HG03066 (cell line): ENCODE measurements around the gene DSG4.

Experiments
- ATAC-seq: cut with Tn5 transposase; IDR thresholded peaks from one replicate; pipeline ENCODE4 v1.9.1; 2021; ENCODE audit warnings: low read depth; ENCODE audit not compliant: unreplicated experiment

DSG4 gene

GRCh38 chr18:31409276-31409675, 32.7 kb downstream of the DSG4 start:
- ATAC-seq = no peak

GRCh38 chr18:31410716-31411483, 34.3 kb downstream of the DSG4 start:
- ATAC-seq = no peak

GRCh38 chr18:31413137-31413536, 36.6 kb downstream of the DSG4 start:
- no peak for ATAC-seq

DNA sequence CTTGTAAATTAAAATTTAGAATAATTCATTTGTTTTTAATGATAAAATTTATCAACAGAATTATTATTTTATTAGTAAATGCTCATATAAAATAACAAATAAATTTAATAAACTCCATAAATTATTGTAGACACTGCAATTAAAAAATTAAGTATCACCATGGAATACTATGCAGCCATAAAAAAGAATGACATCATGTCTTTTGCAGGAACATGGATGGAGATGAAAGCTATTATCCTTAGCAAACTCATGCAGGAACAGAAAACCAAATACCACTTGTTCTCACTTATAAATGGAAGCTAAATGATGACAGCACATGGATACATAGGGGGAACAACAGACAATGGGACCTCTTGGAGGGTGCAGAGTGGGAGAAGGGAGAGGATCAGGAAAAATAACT, 41.3 kb downstream of the DSG4 start:
- ATAC-seq = no peak

- ATAC-seq = no peak
Measured at GRCh38 chr18:31419457-31419932, 42.9 kb downstream of the DSG4 start.

GRCh38 chr18:31420032-31420431, 43.5 kb downstream of the DSG4 start:
- ATAC-seq = no peak

- no peak for ATAC-seq
Measured at GRCh38 chr18:31420524-31420923, 43.9 kb downstream of the DSG4 start.

GRCh38 chr18:31424383-31424988, 47.9 kb downstream of the DSG4 start:
- peak; percentile 83 for ATAC-seq

DNA sequence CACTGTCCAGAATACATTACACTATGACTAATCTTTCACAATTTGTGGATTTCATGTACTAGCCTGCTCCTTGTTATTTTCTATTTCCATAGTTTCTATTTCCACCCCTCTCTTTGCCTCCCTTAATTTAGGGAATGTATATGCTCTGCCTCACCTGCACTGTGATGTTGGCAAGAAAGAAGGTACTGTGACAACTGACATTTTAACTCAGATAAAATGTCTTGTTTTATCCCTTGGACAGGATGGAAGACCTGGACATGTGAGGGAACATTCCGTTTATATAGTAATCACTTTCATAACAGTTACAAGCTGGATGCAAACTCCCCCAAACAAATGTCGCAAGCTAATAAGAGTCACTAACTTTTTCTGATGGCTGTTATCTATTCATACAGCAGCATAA, 49.4 kb downstream of the DSG4 start:
- ATAC-seq = no peak

- no peak for ATAC-seq
Measured at GRCh38 chr18:31426871-31427406, 50.4 kb downstream of the DSG4 start.

- no peak for ATAC-seq
Measured at GRCh38 chr18:31428211-31428610, 51.6 kb downstream of the DSG4 start.

DNA sequence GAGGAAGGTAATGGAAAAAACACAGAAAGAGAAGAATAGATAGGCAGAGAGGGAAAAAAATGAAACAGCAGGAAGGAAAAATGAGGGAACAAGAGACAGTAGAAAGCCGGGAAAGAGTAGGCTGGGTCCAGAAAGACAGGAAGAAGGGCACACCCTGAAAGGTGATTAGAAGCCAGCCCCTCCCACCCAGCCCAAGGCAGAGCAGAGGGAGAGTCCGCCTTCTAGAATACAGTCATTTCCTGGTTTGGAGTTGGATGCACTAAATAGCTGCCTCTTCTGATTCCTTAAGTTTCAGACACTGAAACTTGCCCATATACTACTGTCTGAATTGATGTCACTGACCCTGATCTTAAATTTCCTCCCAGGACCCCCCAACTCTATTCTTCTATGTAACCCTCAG, 53.0 kb downstream of the DSG4 start:
- no peak for ATAC-seq

DNA sequence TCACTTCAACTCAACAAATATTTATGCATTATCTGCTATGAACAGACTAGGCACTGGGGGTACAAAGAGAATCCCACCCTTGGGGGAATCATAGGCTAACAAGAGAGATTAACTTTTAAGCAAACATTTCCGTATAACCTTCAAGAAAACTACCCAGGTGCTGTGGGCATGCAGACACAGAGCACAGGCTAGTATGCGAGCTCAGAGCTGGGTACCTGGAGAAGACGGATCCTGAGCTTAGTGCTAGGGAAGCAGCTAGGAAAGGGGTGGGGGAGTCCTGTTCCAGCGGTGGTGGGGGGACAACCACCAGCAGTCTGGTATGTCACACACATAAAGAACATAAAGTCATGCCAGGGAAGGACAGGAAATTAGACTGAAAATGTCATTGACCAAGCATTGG, 53.5 kb downstream of the DSG4 start:
- ATAC-seq = no peak

DNA sequence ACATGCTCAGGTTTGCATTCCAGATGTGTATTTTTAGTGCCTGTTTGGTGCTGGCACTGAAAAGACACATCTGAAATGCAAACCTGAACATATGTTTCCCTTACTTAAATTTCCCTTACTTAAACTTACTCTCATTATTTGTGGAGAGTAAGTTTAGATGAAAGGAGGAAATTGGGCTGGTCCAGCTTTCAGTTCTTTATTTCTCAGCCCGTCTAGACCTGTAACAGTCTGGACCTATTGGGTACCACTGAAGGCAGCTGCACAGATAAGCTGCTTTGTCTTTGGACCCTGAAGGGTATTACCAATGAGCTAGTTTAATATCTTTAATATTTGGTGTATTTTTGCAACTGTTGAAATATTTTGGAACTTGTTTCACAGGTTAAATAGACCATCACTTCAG, 54.0 kb downstream of the DSG4 start:
- ATAC-seq = no peak

GRCh38 chr18:31432316-31432715, 55.7 kb downstream of the DSG4 start:
- no peak for ATAC-seq

- no peak for ATAC-seq
Measured at GRCh38 chr18:31436825-31437224, 60.2 kb downstream of the DSG4 start.

DNA sequence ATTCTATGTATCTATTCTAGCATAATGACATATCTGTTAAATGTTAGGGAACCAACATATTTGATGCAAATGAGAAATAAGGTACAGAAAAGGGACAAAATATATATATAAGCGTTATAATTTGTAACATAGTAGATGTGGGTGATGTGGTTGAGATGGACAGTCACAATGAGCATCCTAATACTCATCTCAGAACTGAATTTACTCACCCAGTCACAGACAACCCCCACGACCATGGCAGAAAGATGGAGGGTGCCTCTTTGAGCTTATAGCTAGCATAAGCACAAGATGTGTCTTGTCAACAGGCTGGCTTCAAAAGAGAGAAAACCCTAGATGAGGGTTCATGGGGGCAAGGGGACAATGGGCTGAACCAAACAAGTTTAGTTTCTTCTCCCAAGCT, 61.8 kb downstream of the DSG4 start:
- ATAC-seq = no peak

- no peak for ATAC-seq
Measured at GRCh38 chr18:31439807-31440325, 63.3 kb downstream of the DSG4 start.

GRCh38 chr18:31440787-31441186, 64.2 kb downstream of the DSG4 start:
- ATAC-seq = no peak

DNA sequence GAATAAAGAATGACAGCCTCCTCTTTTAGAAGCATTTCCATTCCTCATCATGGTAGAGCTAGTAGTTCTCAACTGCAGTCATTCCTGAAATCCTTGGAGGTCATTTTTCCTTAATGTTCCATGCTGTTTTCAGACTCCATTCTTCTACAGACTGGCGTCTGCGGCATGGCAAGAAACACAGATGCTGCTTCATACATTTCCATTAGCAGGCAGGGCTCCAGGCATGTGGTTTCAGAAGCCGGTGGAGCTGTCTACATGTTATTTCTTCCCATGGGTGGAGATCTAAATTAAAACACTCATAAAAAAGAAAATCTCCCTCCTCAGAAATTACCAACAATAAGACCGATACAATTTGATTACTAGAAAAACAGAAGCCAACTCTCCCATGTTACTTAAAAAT, 64.9 kb downstream of the DSG4 start:
- no peak for ATAC-seq

GRCh38 chr18:31444142-31444541, 67.6 kb downstream of the DSG4 start:
- ATAC-seq = no peak

DNA sequence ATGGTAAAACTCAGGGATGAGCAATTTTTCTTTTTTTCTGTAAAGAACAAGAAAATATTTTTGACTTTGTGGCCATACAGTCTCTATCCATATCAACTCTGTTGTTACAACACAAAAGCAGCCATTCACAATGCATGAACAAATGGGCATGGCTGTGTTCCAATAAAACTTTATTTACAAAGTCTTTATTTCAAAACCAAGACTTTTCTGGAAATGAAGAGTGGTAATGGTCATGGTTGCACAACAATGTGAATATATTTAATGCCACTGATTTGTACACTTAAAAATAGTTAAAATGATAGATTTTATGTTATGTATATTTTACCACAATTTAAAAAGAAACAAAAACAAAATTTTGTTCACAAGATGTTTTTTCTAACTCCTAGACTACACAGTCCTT, 69.3 kb downstream of the DSG4 start:
- ATAC-seq = no peak
